T47D (cell line): ENCODE data around the gene ABHD14A.
"Not testable (repeated sequence)": the region's sequence is repeated elsewhere in the genome, so short reads cannot be mapped to it uniquely, and the experiment has no call there.

ENCODE experiments used
- DNase-seq, 2 experiments: peaks; one replicate each; pipeline versions ENCODE4 v3.0.0 to v3.0.0-alpha.2; 2011 to 2012; ENCODE audit warnings: low read depth in 1 of 2, low spot score in 1 of 2
- JUND ChIP-seq: IDR thresholded peaks from 2 replicates; pipeline ENCODE4 v1.6.1; 2012; ENCODE audit warnings: low read depth
- in situ Hi-C: cut with HindIII; loops from 2 replicates; pipeline ENCODE4 v1.10.0; 2016; ENCODE audit warnings: low sequenced_read_pairs, low pct_unique_long_range_greater_than_20kb

The ABHD14A gene

DNA sequence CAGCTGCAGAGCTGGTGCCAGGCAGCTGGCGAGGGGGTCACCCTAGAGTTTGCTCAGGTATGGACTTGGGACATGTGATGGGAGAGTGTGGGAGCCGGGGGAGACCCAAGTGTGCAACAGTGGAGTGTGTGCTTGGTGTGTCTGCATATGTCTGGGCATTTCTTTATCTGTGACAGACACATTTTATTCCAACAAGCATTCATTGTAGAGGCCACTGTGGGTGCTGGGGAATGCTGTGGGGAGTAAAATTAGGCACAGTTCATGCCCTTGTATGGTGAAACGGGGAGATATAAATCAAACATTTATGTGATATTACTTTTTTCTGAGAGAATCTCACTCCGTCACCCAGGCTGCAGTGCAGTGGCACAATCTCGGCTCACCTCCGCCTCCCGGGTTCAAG is 12.7 kb downstream of the ABHD14A start:
- TF ChIP-seq JUND, result no peak
- no peak for DNase-seq
- in situ Hi-C loops, result no loop called here

DNA sequence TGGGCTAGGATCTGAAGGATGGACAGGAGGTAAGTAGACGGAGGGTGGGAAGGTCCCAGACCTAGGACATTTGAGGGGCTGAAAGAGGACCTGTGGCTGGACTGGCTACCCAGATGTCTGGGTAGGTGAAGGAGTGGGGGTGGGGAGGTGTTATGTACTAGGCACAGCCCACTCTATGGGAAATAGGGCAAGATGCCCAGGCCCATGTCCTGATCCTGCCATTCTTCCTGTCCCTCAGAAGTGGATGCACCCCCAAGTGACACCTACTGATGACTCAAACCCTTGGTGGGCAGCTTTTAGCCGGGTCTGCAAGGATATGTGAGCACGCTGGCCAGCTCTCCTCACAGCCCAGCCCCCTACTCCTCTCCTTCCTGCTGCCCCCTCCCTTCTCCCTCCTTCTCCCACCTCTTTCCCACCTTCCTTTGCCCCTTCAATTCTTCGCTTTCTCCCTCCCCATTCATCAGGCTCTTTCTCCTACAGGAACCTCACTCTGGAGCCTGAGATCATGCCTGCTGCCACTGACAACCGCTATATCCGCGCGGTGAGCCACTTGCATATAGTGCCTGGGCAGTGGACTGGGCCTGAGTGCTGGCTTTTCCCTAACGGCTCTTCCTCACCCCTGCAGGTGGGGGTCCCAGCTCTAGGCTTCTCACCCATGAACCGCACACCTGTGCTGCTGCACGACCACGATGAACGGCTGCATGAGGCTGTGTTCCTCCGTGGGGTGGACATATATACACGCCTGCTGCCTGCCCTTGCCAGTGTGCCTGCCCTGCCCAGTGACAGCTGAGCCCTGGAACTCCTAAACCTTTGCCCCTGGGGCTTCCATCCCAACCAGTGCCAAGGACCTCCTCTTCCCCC is 13.7 kb downstream of the ABHD14A start:
- no peak for DNase-seq
- no peak for TF ChIP-seq JUND
- in situ Hi-C loops, result no loop called here

DNA sequence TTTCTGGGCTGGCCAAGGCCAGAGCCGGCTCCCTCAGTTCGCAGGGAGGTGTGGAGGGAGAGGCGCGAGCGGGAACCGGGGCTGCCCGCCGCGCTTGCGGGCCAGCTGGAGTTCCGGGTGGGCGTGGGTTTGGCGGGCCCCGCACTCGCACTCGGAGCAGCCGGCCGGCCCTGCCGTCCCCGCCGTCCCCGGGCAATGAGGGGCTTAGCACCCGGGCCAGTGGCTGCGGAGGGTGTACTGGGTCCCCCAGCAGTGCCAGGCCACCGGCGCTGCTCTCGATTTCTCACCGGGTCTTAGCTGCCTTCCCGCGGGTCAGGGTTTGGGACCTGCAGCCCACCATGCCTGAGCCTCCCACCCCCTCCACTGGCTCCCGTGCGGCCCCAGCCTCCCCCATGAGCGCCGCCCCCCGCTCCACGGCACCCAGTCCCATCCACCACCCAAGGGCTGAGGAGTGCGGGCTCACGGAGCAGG is 15.7 kb downstream of the ABHD14A start:
- DNase-seq, in situ Hi-C loops: not testable (repeated sequence)

DNA sequence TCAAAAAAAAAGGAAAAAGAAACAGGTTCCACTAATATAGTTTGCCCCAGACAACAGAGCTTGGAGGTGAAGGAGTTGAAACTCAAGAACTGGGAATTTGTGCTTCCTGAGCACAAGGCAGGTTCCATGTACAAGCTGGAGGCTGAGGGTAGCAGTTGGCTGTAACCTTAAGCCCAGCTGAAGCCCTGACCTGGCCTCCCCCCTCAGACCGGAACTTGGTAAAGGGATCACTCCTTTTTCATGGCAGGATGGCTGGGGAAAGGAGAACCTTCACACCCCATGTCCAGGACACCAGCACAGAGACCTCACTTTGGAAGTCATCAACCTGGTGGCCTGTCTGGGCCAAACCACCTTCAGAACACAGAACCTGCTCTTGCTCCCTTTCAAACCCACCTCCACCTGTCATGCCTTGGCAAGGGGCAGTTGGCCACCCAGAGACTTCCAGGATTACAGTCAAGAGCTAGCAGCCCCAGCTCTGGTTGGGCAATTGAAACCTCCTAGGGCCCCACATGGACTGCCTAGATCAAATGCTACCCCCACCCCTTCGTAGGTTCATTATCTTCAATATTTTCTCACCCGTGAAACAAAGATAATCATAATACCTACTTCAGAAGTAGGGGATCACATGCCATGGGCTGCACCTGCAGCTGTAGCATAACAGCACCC is 17.3 kb downstream of the ABHD14A start:
- TF ChIP-seq JUND, result no peak
- in situ Hi-C loops, result no loop called here
- no peak for DNase-seq

DNA sequence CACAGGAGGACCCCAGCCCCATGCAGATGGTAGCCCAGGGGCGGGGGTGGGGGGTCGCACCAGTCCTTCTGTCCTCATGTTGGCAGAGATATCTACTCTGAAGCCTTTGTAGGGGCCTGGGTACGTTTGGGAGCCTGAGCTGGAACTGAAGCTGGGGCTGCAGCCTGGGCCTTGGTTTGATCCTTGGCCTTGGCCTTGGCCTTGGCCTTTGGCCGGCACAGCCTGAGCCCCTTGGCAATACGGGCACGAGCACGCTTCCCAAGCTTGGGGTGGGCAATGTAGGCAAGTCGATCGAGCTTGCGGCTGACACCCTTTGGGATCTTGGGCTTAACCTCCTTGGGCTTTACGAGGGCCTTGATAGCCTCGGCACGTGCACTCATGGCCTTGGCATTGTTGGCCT is 18.8 kb downstream of the ABHD14A start:
- DNase-seq, in situ Hi-C loops: not testable (repeated sequence)

DNA sequence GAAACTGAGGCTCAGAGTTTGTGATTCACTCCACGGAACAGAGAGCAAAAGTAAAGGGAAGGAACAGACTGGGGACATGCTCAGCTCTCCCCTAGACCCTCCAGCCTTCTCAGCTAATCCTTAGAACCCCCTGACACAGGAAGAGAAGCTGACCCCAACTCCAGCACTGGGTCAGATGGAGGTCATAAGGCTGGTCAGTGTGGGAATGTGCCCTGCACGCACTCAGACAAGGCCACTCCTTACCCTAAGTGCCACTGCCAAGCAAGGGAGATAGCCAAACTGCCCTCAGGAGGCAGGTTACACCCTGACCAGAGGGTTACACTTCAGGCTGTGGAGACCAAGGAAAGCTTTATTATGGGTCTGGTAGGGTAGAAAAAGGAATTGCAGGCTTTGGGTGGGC is 19.7 kb downstream of the ABHD14A start:
- no peak for DNase-seq
- in situ Hi-C loops, result no loop called here
- TF ChIP-seq JUND, result no peak

DNA sequence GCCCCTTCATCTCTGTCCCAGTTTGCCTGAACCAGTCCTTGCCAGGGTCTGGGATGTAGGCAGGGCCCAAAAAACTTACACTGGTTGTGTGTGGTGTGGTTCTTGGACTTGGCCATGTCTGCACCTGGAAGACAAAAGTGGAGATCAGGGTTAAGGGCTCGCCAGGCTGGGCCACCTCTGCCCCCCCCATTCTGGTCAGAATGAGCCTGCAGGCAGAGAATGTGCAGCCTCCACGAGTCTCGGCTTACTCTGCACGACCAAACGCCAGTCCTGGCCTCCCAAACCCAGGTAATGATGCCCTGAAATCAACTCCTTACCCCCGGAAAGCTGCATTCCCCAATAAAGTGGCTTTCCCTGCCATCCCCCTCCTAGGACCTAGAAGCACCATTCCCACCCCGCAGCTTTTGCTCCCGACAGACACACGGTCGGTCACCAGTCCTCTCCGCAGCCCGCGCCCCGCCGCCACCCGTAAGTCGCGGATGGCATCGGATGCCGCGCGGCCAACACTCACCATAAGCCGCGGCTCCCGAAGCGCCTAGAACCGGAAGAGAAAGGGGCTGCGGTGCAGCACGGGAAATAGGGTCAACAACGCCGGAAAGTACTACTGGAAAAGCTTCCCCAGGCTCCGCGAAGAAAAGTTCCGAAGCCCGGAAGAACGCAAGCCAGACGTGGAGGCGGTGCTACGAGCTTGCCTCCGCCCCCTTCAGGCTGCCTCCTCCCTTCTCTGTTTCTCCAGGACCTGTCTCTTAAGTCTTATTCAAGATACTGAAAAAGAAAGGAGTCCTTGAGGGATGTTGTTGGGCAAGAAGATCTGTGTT is 20.7 kb downstream of the ABHD14A start, which contains the start of gene RPL29:
Gene RPL29, minus strand, starts transcription at position 550 of the 818 bp plus-strand sequence. Its CDS starts 434 bp downstream, at position 116.
- no peak for TF ChIP-seq JUND
- DNase-seq, result peak; percentile 72 to 94
- in situ Hi-C loops, result no loop called here

DNA sequence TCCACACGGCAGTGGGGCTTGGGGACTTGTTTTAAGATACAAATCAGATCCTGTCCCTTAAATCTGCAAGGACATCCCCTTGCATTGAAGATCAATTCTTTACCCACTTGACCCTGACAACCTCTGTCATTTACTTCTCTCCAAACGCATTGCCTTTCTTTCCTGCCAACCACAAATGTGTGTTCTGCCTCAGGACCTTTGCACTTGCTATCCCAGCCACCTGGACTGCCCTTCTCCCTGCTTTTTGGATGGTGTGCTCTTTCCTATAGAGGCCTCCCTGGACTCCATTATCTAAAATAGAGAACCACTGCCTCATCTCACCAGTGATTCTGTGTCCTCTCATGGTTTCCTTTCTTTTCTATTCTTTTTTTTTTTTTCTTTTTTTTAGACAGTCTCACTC is 22.3 kb downstream of the ABHD14A start:
- in situ Hi-C loops, result no loop called here
- no peak for TF ChIP-seq JUND
- no peak for DNase-seq

DNA sequence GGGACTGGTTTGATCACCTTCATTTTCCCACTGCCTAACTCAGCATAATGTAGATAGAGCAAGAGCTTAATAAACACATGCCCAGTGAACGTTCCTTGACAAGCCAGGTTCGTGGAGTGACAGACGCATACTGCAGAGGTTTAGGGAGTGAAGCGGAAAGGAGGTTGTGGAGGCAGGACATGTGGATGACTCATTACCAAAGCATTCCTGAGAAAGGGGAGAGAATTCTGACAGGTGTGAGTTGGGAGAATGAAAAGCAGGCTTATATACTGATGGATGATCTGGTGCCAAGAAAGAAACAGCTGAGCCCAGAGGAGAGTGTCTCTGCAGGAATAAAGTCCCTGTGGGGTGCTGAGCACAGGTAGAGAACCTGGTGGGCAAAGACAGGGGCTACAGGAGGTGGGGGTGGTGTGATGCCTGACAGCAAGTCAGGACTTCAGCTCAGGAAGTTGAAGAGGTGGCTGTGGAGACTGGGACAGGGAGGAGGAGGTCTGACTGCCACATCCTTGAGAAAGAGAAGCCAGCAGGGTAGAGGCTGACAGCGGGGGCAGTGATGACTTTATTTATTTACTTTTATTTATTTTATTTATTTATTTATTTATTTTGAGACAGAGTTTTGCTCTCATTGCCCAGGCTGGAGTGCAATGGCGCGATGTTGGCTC is 23.2 kb downstream of the ABHD14A start:
- in situ Hi-C loops, result no loop called here

DNA sequence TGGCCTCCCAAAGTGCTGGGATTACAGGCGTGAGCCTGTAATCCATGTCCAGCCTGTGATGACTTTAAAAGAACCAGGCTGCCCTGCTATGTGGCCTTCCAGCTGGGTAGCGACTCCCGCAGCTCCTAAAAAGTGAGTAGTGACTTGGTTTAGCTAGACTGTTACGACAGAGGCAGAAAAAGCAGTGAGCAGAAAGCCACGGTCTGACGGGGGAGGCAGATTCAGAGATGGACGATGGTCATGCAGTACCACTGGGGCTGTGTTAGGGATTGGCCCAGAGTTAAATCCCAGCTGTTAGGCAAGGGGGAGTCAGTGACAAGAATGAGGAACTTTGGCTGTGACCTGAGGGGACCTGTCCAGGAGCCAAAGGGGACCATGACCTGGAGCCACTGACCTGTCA is 23.9 kb downstream of the ABHD14A start:
- DNase-seq, result no peak
- in situ Hi-C loops, result no loop called here
- no peak for TF ChIP-seq JUND

More for the DNA sequence above, 23.2 kb downstream of the ABHD14A start:
- DNase-seq, result peak; percentile 62 to 80
- TF ChIP-seq JUND, result peak; percentile 66

DNA sequence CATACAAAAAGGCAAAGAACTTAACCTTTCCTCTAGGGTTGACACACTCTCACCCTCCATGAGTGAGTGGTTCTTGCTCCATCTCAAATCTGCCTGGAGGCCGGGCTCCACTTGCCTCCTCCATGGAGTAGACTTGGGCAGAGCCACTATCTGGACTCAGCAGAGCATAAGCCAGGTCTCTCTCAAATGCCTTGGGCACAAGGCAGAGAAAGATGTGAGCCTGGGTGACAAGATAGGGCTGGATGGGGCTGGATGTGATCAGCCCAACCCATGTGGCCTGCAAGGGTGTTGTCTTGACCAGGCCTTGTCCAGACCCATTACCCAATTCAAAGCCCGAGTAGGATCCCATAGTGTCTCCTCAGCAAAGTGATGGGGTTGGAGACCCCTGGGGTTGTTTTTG is 25.0 kb downstream of the ABHD14A start:
- no peak for DNase-seq
- in situ Hi-C loops, result no loop called here
- no peak for TF ChIP-seq JUND

DNA sequence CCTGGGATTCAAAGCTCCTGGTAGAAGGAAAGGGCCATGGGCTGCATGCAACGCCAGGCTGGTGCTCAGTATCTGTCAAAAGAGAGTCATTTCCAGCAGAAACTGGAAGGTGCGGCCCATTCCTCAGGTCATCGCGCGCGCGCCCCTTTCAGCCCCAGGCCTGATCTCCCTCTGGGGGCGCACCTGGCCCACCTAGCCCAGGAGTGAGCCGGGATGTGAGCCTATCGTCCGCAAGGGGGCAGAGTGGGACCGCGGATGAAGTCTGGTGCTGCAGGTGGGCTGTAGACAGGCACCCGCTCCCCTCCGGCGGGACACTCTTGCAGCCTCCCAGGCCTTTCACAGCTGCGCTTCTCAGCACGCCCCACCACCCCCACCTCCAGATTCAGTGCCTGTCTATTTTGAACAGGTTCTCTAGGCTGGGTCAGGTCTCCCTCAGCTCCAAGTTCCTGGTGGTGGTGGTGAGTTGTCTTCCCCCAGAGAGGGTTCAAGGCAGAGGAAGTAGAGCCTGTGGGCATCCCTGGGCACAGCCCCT is 26.6 kb downstream of the ABHD14A start:
- no peak for TF ChIP-seq JUND
- in situ Hi-C loops, result no loop called here
- peak; percentile 54 to 71 for DNase-seq
